GM18508 (cell line): ENCODE data around the gene CPLX4.
"Not testable (repeated sequence)": the region's sequence is repeated elsewhere in the genome, so short reads cannot be mapped to it uniquely, and the experiment has no call there.

Experiments used
- ATAC-seq: cut with Tn5 transposase; IDR thresholded peaks from one replicate; pipeline ENCODE4 v1.9.1; 2021; ENCODE audit warnings: moderate number of reproducible peaks; ENCODE audit not compliant: insufficient read depth, unreplicated experiment

Gene CPLX4

DNA sequence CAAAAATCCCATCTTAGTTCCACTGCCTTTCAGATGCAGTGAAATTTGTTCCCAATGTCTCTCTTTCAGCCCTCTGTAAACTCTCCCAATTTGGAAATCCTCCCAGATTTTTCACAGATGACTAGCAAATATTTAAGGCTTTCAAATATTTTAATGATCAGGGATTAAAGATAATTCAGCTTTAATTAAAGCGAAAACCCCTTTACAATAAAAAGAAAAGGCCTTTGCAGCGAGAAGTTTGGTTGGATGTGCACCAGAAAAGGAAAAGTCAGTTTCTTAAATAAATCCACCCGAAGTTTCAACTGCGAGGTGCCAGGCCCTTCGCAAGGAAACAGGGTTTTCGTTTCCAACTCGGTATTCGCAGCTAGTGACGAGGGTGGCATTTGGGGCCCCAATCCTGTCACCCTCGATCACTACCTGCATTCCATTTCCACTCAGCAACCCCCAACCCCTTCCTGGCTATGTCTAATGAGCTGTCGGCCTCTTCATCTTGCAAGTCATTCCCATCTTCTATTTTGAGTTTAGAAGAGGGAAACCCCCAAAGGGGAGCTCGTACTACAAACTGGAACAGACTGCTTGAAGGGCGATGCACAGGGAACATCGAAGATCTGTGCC is 46.7 kb downstream of the CPLX4 start:
- no peak for ATAC-seq

DNA sequence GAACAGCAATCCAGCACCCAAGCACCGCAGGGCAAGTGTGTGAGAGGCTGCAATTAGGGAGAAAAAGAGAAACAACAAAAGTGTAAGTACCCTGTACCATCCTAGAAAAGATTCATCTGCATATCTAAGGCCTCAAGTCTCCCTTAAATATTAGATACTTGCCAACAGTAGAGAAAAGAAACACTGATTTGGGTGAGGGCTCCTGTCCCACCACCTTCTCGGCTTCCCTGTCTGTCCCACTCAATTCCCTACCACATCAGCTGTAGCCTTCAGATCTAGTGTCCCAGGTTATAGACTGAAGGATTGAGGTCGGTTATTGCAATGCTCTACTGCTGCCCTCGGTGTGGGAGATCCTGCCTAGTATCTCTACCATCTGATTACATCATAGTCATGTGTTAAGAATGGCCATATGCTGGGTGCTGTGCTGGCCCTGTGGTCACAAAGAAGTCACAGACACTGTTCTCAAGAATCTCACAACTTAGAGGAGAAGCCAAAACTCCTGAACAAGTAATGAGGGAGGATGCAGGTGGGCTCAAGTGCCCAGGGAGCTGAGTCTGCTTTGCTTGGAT is 47.7 kb downstream of the CPLX4 start:
- no peak for ATAC-seq

DNA sequence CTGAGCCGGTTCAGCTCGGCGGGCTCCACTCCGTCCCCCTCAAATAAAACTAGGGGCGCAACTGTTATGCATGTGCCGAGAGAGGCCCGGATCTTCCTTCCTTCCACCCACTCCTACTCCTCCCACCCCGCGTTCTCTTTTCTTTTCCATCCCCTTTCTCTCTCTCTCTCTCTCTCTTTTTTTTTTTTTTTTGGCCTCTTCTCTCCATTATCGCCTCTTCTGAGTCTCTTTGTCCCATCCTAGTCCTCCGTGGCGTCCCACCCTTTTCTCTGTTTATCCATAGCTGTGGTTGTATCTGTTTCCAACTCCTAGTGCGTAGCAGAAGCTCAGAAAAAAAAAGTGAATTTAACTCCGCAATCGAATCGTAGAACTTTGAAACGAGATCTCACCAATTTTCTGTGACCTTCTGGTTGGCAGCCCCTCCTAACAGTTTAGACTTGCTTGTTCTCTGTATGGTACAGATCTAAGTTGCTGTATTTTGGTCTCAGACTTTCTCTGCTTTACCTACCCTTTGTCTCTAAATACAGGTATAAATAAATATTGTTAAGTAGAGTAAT is 48.8 kb downstream of the CPLX4 start:
- ATAC-seq, result no peak

DNA sequence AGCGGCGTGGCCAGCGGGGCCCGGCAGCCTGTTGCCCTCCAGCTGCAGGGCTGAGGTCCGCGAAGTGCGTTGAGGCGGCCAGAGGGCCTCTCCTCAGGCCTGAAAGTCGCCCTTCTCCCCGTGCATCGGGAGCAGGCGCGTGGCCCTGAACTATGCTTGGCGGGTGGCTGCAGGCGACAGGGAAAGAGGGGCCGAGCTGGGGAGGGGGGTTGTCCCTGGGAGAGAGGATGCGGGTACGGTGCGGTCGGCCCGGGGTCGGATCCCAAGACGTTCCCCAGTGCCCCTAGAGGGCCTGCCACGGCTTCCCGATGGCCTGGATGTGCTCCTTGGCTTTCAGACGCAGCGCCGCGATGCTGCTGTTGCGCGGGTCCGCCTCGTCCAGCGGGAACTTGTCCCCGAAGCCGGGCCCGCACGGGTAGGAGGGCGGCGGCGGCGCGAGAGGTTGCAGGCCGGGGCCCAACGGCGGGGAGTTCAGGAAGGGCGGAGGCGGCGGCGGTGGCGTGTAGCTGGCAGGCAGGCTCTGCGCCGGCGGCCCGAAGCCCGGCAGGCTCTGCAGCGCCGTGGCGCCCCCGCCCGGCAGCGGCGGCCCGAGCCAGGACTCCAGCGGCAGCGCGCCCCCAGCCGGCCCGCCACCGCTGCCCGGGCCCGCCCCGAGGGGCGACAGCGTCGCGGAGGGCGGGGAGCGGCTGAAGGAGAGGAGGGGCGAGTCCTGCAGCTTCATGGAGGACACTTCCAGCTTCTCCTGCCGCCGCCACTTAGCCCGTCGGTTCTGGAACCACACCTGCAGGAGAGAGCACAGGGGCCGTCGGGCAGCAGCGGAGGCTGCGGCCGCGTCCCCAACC is 49.5 kb downstream of the CPLX4 start:
- ATAC-seq, result no peak

DNA sequence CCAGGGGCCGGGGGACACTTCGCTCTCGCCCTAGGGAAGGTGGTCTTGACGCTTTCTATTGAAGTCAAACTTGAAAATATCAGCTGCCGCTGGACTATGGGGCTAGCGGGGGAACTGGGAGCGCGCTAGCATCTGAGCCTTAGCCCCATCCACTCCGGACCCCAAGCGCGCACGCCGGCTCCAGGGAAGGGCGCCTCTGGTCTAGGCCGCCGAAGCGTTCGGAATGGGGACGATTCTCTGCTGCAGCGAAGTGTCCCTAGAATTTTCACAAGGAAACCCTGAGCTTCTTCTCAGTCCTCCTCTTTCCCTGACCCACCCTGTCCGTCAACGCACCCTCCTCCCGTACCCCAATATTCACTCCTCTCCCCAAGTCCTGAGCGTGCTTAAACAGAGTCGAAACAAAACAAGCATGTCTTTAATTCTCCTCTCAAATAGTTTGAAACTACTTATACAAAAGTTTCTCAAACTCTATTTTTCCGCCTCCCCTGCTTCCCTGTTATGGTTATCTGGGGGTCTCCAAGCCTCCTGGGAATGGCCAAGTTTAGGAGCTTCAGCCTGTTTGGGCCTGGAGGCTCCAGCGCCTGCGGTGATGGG is 50.2 kb downstream of the CPLX4 start:
- no peak for ATAC-seq

DNA sequence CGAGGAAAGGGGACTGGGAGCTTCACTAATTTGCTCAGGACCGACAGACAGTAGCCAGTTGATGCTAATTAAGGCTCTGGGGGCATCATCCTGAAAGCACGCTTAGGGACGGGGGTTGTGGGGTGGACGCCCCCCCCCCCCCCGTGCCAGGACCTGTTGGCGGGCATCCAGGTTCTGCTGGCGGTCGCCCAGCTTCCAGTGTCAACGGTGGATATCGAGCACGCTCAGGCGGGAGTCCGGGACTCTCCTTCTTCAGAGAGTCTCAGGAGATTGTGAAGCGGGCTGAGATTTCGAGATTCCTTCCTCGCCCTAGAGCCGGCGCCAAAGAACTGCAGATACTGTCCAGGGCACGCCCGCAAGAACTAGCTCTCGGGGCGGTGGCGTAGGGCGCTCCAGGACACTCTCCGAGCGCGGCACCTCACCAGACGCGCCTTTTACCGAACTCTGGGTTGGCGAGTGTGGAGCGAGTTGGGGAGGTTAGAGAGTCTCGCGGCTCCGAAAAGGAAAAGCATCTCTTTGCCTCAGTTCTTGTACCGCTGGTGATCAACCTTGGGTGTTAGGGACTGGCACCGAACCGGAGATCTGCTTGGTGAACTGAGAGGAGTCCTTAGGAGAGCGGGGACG is 50.8 kb downstream of the CPLX4 start:
- ATAC-seq, result no peak

DNA sequence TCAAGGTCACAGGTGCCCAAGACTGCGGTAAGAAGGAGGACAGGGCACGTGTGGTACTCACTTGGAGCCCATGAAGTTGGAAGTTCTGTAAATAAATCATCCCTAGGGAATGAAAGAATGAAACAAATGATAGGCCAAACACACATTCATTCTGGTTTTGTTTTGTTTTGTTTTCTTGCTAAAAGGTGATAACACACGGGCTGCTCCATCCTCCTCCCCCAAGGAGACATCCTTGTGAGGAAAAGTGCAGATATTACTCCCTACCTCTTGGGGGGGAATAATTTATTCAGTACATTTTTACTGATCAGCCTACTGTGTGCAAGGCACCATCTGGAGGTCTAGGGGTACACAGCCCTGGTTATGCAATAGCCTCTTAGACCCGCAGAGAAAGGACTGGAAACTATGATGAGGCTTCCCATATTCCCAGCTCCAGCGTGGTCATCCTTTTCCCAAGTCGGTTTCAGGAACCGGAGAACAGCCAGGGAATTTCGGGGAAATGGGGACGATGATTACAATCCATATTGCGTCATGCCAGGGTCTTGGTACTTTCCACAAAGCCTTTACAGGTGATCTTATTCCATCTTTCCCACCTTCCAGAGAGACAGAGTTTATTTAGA is 51.5 kb downstream of the CPLX4 start:
- no peak for ATAC-seq

DNA sequence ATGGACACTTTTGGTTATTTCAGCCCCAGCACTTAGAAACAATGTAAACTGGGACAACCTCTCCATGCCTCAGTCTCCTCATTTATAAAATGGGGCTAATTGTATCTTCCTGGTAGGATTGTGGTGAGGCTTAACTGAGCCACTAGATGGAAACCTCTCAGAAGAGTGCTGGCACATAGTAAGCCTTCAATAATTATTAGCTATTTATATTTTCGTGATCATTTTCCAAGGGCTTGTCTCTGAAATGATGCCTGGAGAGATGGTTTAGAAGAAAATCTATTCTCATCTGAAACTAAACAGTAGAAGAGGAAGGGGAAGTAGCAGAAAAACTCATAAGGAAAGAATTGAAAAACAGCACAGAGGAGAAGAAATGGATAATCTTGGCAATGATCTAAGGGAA is 52.0 kb downstream of the CPLX4 start:
- no peak for ATAC-seq

DNA sequence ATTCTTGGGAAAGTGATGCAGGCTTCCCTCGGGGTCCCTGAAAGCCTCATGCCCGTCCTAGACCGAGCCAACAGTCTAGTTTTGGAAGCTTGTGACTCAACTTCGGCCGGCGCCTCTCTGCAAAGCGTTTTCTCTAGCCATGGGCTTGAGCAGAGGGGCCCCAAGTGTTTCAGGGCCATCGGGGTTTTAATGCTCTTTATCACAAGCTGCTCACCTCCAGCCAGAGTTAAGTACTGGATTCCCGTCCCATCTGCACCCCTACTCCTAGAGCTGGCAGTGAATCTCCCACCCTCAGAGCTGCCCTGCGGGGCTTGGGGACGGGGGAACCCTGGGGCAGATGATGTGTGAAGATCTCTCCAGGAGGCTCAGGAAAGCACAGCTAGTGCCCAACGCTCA is 52.5 kb downstream of the CPLX4 start:
- no peak for ATAC-seq

DNA sequence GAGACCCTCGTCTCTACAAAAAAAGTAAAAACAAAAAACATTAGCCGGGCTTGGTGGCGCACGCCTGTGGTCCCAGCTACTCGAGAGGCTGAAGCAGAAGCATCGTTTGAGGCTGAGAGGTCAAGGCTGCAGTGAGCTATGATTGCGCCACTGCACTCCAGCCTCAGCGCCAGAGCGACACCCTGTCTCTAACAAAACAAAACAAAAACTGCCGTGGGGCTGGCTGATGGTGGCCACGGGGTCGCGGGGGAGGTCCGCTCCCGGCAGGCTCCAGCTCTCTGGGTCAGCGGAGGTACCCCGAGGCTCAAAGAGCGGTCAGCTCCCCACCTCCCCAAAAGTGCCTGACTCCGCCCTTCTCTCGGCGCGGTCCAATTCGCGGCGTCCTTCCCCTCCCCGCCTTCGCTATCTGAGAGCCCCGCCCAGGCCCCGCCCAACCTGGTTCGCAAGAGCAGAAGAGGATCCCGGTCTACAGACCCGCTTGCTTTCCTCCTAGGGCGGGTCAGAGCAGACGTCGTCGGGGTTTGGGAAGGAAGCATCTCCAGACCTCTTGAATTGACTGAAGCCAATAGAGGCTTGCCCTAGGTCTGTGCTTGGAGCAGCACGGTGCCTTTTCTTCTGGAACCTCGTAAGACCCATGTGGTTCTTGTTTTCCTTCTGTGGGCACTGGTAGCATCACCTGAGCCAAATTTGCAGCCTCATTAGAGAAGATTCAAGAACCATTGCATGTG is 53.0 kb downstream of the CPLX4 start:
- no peak for ATAC-seq

DNA sequence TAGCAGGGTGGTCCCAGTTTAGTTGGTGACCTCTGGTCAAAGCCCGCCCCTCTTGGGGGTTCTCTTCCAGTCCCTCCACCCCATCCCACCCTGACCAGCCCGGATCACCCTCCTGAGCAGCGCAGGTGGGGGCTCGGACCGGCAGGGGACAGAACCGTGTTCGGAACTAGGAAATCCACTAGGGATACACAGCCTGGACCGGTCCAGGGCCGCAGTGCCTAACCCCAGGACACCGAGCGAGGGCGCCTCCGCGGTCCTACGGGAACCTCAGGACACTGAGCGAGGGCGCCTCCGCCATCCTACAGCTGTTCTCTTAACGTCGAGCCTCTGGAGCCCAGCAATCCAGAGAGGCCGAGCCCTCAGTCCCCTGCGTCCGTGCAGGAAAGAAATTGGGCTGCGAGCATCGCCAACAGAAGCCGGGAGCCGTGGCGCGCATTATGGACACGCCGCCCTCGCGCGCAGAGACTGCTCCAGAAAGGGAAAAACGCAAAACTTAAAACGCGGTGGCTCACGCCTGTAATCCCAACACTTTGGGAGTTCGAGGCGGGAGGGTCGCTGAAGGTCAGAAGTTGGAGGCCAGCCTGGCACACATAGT is 53.7 kb downstream of the CPLX4 start:
- ATAC-seq, result no peak

DNA sequence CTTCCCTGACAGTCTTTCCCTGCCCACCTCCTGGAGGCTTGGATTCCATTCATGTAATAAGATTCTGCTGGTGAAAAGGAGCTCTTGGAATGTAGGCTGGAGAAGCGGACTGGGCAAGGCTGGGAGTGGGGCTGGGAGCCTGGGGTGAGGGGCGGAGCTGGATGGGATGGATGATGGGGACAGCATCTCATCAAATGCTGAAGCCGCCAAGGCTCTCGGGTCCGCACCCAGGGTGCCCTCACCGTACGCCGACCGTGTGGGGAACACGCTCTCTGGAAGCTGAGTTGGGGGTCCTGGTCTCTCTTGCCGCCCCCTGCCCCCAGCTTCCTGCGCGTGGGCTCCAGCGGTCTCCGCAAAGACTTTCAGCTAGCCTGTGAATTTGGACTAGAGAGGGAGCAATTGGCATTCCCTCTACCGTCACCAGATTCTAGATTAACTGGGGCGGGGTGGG is 54.3 kb downstream of the CPLX4 start:
- ATAC-seq, result no peak

DNA sequence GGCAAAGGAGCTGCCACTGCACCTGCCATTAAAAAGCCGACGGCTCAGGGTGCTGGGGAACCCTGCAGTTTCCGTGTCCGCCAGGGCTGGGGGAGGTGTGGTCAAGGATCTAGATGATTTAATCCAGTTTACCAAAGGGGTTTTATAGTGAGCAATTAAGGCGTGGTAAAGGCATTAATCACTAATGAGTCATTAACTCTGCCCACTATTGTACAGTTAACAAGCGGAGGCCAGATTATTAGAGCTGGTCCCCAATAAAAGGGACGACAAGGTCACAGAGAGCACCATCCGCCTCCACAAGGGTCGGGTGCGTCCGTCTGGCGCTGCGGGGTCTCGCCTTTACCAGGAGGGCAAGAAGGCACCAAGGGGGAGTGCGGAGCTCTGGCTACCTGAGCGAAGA is 54.8 kb downstream of the CPLX4 start:
- no peak for ATAC-seq

DNA sequence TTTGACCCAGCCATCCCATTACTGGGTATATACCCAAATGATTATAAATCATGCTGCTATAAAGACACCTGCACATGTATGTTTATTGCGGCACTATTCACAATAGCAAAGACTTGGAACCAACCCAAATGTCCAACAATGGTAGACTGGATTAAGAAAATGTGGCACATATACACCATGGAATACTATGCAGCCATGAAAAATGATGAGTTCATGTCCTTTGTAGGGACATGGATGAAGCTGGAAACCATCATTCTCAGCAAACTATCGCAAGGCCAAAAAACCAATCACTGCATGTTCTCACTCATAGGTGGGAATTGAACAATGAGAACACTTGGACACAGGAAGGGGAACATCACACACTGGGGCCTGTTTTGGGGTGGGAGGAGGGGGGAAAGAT is 56.2 kb downstream of the CPLX4 start:
- ATAC-seq, result not testable (repeated sequence)

DNA sequence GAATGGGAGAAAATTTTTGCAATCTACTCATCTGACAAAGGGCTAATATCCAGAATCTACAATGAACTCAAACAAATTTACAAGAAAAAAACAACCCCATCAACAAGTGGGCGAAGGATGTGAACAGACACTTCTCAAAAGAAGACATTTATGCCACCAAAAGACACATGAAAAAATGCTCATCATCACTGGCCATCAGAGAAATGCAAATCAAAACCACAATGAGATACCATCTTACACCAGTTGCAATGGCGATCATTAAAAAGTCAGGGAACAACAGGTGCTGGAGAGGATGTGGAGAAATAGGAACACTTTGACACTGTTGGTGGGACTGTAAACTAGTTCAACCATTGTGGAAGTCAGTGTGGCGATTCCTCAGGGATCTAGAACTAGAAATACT is 56.6 kb downstream of the CPLX4 start:
- not testable (repeated sequence) for ATAC-seq

DNA sequence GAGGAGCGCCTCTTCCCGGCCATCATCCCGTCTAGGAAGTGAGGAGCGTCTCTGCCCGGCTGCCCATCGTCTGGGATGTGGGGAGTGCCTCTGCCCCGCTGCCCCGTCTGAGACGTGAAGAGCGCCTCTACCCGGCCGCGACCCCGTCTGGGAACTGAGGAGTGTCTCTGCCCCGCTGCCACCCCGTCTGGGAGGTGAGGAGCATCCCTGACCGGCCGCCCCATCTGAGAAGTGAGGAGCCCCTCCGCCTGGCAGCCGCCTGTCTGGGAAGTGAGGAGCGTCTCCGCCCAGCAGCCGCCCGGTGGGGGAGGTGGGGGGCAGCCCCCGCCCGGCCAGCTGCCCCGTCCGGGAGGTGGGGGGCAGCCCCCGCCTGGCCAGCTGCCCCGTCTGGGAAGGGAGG is 63.0 kb downstream of the CPLX4 start:
- not testable (repeated sequence) for ATAC-seq

DNA sequence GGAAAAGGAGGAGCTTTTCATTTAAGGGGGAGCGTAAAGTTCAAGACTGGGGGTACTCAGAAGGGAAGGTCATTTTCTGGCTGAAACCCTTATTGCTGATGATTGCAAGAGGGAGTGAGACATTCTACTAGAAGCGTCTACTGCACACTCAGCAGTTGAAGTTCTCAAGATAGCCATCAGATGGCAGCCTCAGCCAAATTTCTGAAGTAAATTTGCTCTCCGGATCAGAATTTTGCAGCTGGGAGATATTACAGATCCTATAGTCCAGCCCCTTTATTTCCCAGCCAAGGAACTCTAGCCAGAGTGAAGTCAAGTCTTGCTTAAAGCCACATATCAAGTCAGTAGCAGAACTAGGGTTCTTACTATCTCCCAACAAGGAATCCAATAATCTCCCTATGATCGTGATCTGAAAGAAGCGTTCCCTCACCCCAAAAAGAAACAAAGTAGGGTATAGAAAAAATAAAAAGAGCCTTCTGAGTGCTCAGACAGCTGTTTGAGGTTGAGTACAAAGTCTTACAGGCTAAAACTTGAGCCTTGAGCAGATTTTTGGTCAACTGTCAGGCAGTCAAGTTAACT is 69.2 kb downstream of the CPLX4 start:
- no peak for ATAC-seq

DNA sequence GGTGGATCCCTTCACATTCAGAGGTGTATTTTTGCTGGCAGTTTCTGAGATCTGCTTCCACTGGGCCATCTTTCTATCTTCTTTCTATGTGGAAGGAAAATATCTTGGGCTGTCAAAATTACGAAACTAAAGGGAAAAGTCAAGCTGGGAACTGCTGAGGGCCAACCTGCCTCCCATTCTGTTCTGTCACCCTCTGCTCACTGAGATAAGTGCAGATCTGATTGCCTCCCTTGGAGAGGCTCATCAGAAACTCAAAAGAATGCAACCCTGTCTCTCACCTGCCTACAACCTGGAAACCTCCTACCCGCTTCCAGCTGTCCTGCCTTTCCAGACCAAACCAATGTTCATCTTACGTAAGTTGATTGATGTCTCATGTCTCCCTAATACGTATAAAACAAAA is 71.7 kb downstream of the CPLX4 start:
- no peak for ATAC-seq
